Heart right ventricle (tissue), 16 donors: Measurements from ENCODE around the gene LNX2. TPM values are rescaled to one million over a fixed set of nuclear protein-coding genes. Genes with fewer than 3 reads are reported as not detected.

Experiments
- ATAC-seq, 8 donors: fragments of 200-7000 bp; cut with Tn5 transposase; one replicate each; pipeline ENCODE4 v1.9.1; 2020; ENCODE audit warnings: mild to moderate bottlenecking in 8 of 8, moderate library complexity in 8 of 8, moderate number of reproducible peaks in 1 of 8
- DNase-seq, 2 donors: peaks; one replicate each; pipeline ENCODE4 v3.0.0-alpha.2; 2020
- H3K27ac ChIP-seq, 10 donors: fragments of 200-600 bp; sonication (generic) in 2 of 10; one replicate each; pipeline versions ENCODE4 v1.5.0 to v1.8.0; 2020 to 2022; ENCODE audit warnings: mild to moderate bottlenecking in 3 of 10
- H3K27me3 ChIP-seq, 7 donors: fragments of 200-600 bp; one replicate each; pipeline ENCODE4 v1.8.0; 2021 to 2022; ENCODE audit warnings: mild to moderate bottlenecking in 2 of 7
- H3K36me3 ChIP-seq, 9 donors: fragments of 200-600 bp; sonication (generic) in 1 of 9; one replicate each; pipeline versions ENCODE4 v1.5.0 to v1.8.0; 2020 to 2022; ENCODE audit warnings: mild to moderate bottlenecking in 2 of 9
- H3K4me1 ChIP-seq, 9 donors: fragments of 200-600 bp; sonication (generic) in 1 of 9; one replicate each; pipeline versions ENCODE4 v1.5.0 to v1.8.0; 2020 to 2022; ENCODE audit warnings: mild to moderate bottlenecking in 4 of 9
- H3K4me3 ChIP-seq, 10 donors: fragments of 200-600 bp; sonication (generic) in 2 of 10; one replicate each; pipeline versions ENCODE4 v1.5.0 to v1.8.0; 2020 to 2022; ENCODE audit warnings: mild to moderate bottlenecking in 7 of 10, moderate library complexity in 2 of 10
- H3K9me3 ChIP-seq, 11 donors: fragments of 200-600 bp in 10 of 11; sonication (generic) in 2 of 11; one replicate each; pipeline versions ENCODE4 v1.5.0 to v1.8.0; 2013 to 2022; ENCODE audit warnings: mild to moderate bottlenecking in 2 of 11, control low read depth in 1 of 11, moderate library complexity in 1 of 11
- CTCF ChIP-seq, 9 donors: fragments of 200-600 bp; sonication (generic) in 2 of 9; IDR thresholded peaks; one replicate each; pipeline versions ENCODE4 v1.5.0 to v1.8.0; 2021 to 2022; ENCODE audit warnings: antibody characterized with exemption in 9 of 9, mild to moderate bottlenecking in 5 of 9, moderate library complexity in 1 of 9
- WGBS, 2 donors: extraction: QIAGEN DNeasy Blood & Tissue Kit; methylation state at CpG; one replicate each; pipeline ENCODE4 v1.1.7; 2013; ENCODE audit warnings: inconsistent platforms in 1 of 2; 5-methylcytosine and 5-hydroxymethylcytosine counted together
- intact Hi-C, 10 donors: fragments of 100-400 bp; cut with DNase I; formaldehyde crosslinking; loops; one replicate each; pipeline versions ENCODE4 v1.11.1 to v1.14.2; 2022
- long read RNA-seq, 3 donors: library from polyadenylated mRNA; unstranded; transcript quantifications; one replicate each; pipeline ENCODE4 v2.0.0, GENCODE V29; 2020 to 2021
- polyA plus RNA-seq, 2 donors: library from polyadenylated mRNA; stranded (reverse); fragments of 200-250 nt; gene quantifications; one replicate each; pipeline ENCODE4 v1.2.3, GENCODE V29; 2013
- total RNA-seq, 10 donors: library from RNA; stranded (reverse); fragmentation: NEBNext Ultra II Directional in 3 of 10; extraction: Animal tissue kit (Norgen Biotek cat#: 25700) in 3 of 10; gene quantifications; one replicate each; pipeline versions ENCODE4 v1.2.1 to v1.2.4, GENCODE V29; 2021 to 2023
- donor health status: Arrhythmogenic right ventricular cardiomyopathy.
- donor health status: ischemic (EF 13 %, LVEDD 7.1; RV severe dilation, severe dysfunction).
- donor health status: healthy with polysubstance abuse.
- donor health status: DM: no; HTN: yes; CAD: no.
- donor health status: DM: no; HTN: no; CAD: no.
- donor health status: ischemic (EF 25% LVEDD 6.9; RV normal size, moderate dysfunction).
- donor health status: ischemic (EF 25% LVEDD 5.7; RV mildly dilated, moderate dysfunction).
- donor health status: healthy.
- donor health status: DM: yes; HTN: yes; CAD: no.
- donor health status: Ischemic cardiomyopathy.
- donor health status: ischemic (EF 35%, LVEDD 5.7; RV mildly dilated, moderate dysfunction).
- donor health status: nonischemic (EF 11% LVEDD 7.7; RV severe dilation, severe dysfunction).
- donor health status: DM: yes; HTN: yes; CAD: no.
- donor health status: PGD.
- donor health status: ischemic (EF 29% LVEDD 5.4; RV normal size, mild dysfunction).
- donor health status: nonischemic (EF 23%, LVEDD 6.1; RV moderate dilation, normal function).

LNX2 gene
- total RNA-seq (10 to 100 TPM; 10.2 to 22.3 (median 15.4) TPM), polyA plus RNA-seq (1 to 10 TPM; 3.5 to 3.8 TPM)
- long read RNA-seq, donor 1, full-length matches to known transcripts, result 17 of 27 reads
- long read RNA-seq, donor 1, partial matches to known transcripts, result 6 of 27 reads
- long read RNA-seq, donor 1, other reads (novel, unspliced or antisense), result 4 of 27 reads
- long read RNA-seq, donor 2, full-length matches to known transcripts, result 16 of 25 reads
- long read RNA-seq, donor 2, partial matches to known transcripts, result 6 of 25 reads
- long read RNA-seq, donor 2, other reads (novel, unspliced or antisense), result 3 of 25 reads
- long read RNA-seq, donor 3, full-length matches to known transcripts, result 3 of 21 reads
- long read RNA-seq, donor 3, partial matches to known transcripts, result 9 of 21 reads
- long read RNA-seq, donor 3, other reads (novel, unspliced or antisense), result 9 of 21 reads

GRCh38 chr13:27620377-27621115 lies at the start of gene LNX2:
Gene LNX2 (minus strand): TSS chr13:27620529. CDS start chr13:27581703, 38,826 bp downstream.
- intact Hi-C loops, result loop anchor here in 7 of 10 donors (2.0 to 10.0 kb wide), 6 partner anchors 56 to 196 kb away; partner anchors contain the start of genes MTIF3 (in 6 of the 7) and GTF3A (in 2 of the 7)
- DNase-seq (peak; percentile 98 to 99), ATAC-seq (peak; percentile 97 to 99 (median 98))
- Histone ChIP-seq H3K27ac (peak within 1 kb of the TSS; percentile 90 to 99 (median 96)), H3K9me3 (no peaks in the 10 kb centered on the region), H3K4me3 (peak within 1 kb of the TSS; percentile 58 to 100 (median 92)), H3K36me3 (peaks cover 0 to 21% (median 0%) of the 10 kb centered on the region in 9 donors), H3K27me3 (no peaks in the 10 kb centered on the region), H3K4me1 (peaks cover 4 to 49% (median 31%) of the 10 kb centered on the region in 9 donors)
- WGBS, 2 donors, result 0% methylated on average over 79 of the region's 79 CpGs
- TF ChIP-seq CTCF (IDR thresholded peaks at IDR 0.05), result no peak

DNA sequence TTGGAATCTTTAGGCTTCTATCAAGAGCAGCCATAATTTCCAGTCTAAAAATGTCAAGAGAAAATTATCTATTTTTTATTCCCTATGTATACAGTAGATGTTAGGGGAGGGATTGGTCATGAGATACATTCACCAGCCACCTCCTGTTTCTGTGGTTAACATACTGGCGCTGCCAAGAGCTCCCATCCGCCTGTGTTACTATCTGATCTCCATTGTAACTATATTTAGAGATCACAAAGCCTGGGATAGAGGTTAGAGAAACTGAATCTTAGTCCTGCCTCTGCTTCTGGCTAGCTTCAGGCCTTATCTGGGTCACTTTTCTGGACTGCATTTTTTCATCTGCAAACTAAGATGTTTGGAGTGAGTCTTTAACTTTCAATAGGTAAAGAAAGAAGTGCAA lies 47.6 kb upstream of the LNX2 start:
- H3K27me3 ChIP-seq, result no peaks in the 10 kb centered on the region
- peak in 1 of 2 donors; percentile 32 for DNase-seq
- H3K9me3 ChIP-seq, result peaks cover 0 to 9% (median 0%) of the 10 kb centered on the region in 11 donors
- H3K36me3 ChIP-seq, result peaks cover 0 to 28% (median 0%) of the 10 kb centered on the region in 9 donors
- peak overlapping the region in 6 of 10 donors; percentile 2 to 69 (median 52) for H3K27ac ChIP-seq
- no peak overlapping the region for H3K4me3 ChIP-seq
- intact Hi-C loops, result loop anchor here in 4 of 10 donors (5.0 to 10.0 kb wide), 3 partner anchors 114 to 133 kb away; no protein-coding TSS in a partner anchor
- H3K4me1 ChIP-seq, result peaks cover 0 to 31% (median 9%) of the 10 kb centered on the region in 9 donors
- peak; percentile 49 to 93 (median 78) for ATAC-seq
- WGBS, 2 donors, result 26 to 32% methylated on average over 2 of the region's 2 CpGs
- no peak for TF ChIP-seq CTCF (IDR thresholded peaks at IDR 0.05)

DNA sequence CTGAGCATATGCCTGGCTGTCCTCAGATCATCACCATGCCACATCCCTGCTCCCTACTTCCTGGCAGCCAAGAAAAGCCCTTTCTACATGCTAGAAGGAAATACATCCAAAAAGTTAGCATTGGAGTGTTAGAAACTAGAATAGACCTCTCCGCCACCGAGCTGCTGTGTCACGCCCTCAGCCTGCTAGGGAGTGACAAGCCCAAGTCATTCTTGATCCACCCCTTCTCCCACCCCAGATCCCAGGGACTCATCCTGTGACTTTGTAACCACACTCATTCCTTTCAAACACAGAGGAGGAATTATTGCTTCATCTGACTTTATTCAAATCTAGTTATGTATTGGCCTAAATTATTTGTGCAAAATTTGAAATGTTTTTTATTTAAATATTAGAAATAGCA lies 46.6 kb upstream of the LNX2 start:
- WGBS, 2 donors, result 62 to 78% methylated on average over 3 of the region's 3 CpGs
- no peak for DNase-seq
- peaks cover 0 to 28% (median 0%) of the 10 kb centered on the region in 9 donors for H3K36me3 ChIP-seq
- no peak for TF ChIP-seq CTCF (IDR thresholded peaks at IDR 0.05)
- H3K27ac ChIP-seq, result no peak overlapping the region
- no peak overlapping the region for H3K4me3 ChIP-seq
- H3K27me3 ChIP-seq, result no peaks in the 10 kb centered on the region
- intact Hi-C loops, result loop anchor here in 4 of 10 donors (5.0 to 10.0 kb wide), 3 partner anchors 115 to 132 kb away; no protein-coding TSS in a partner anchor
- no peak for ATAC-seq
- peaks cover 0 to 36% (median 11%) of the 10 kb centered on the region in 9 donors for H3K4me1 ChIP-seq
- peaks cover 0 to 4% (median 0%) of the 10 kb centered on the region in 11 donors for H3K9me3 ChIP-seq

- DNase-seq (no peak), ATAC-seq (no peak)
- Histone ChIP-seq H3K4me3 (no peak overlapping the region), H3K27ac (no peak overlapping the region), H3K27me3 (no peaks in the 10 kb centered on the region), H3K36me3 (peaks cover 0 to 28% (median 0%) of the 10 kb centered on the region in 9 donors), H3K9me3 (no peaks in the 10 kb centered on the region), H3K4me1 (peaks cover 0 to 47% (median 13%) of the 10 kb centered on the region in 9 donors)
- 89 to 93% methylated on average over 19 of the region's 19 CpGs for WGBS, 2 donors
- intact Hi-C loops, result loop anchor here in 4 of 10 donors (5.0 to 10.0 kb wide), 3 partner anchors 117 to 131 kb away; no protein-coding TSS in a partner anchor
- TF ChIP-seq CTCF (IDR thresholded peaks at IDR 0.05), result no peak
These were observed 45.4 kb upstream of the LNX2 start for GRCh38 chr13:27665761-27666160.
